Neutrophil (primary cell): ENCODE data around the gene ZNRF3.

ENCODE experiments used
- H3K27ac ChIP-seq: fragments of 200-600 bp; sonication (generic); 2 replicates; pipeline ENCODE4 v1.5.1; 2016; ENCODE audit warnings: mild to moderate bottlenecking, moderate library complexity
- H3K27me3 ChIP-seq: fragments of 200-600 bp; sonication (generic); 2 replicates; pipeline ENCODE4 v1.6.0; 2016; ENCODE audit warnings: mild to moderate bottlenecking
- H3K36me3 ChIP-seq: fragments of 200-600 bp; sonication (generic); 2 replicates; pipeline ENCODE4 v1.5.1; 2017
- H3K4me1 ChIP-seq, 2 experiments: fragments of 200-600 bp in 1 of 2; sonication (generic) in 1 of 2; 1 replicate in 1 of 2; 2 replicates in 1 of 2; pipeline versions ENCODE4 v1.5.1 to v1.6.1; 2013 to 2016; ENCODE audit warnings: low read depth in 1 of 2, low read length in 1 of 2, mild to moderate bottlenecking in 1 of 2, moderate library complexity in 1 of 2; ENCODE audit not compliant: control insufficient read depth in 1 of 2, insufficient read depth in 1 of 2
- H3K4me3 ChIP-seq, 2 experiments: fragments of 200-600 bp in 1 of 2; sonication (generic) in 1 of 2; 1 replicate in 1 of 2; 2 replicates in 1 of 2; pipeline ENCODE4 v1.5.1; 2013 to 2016; ENCODE audit warnings: low read depth in 1 of 2, low read length in 1 of 2, mild to moderate bottlenecking in 1 of 2, moderate library complexity in 1 of 2
- H3K9me3 ChIP-seq: fragments of 200-600 bp; sonication (generic); 2 replicates; pipeline ENCODE4 v1.5.1; 2016
- TF ChIP-seq, protein P1 (sequence below): fragments of 200-600 bp; sonication (generic); IDR thresholded peaks from 2 replicates; pipeline ENCODE4 v1.5.1; 2016; ENCODE audit warnings: antibody characterized with exemption

ZNRF3 gene

DNA sequence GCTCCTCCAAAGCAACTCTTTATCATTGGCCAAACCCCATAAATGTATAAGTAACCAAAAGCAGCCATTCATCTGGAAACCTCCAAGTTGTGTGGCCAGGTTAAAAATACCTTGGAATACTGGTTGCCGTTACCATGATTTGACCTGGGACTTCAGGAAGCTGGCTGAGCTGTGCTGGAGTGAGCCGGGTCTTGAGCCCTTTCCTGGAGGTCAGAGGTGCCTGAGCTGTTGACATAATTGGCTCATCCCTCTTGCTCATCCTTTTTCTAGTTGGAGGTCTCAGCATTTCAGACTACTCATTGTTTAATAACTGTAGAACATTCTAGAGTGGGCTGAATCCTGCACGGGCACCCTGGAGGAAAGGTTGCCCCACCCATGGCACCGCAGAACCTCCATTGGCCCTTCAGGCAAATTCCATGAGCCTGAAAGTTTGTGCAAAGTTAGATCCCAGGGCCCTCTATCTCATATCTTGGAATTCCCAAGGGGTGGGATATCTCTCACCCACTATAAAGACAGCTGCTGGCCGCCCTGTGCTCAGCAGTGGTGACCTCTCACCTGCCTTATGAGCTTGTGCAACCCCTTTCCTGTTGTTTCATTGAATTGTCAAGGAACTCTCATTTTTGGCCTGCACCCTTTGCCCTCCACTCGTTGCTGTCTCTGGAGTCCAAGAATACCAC lies 101.2 kb downstream of the ZNRF3 start:
- H3K4me1 ChIP-seq = no peaks in the 10 kb centered on the region
- no peaks in the 10 kb centered on the region for H3K9me3 ChIP-seq
- H3K27me3 ChIP-seq = peaks cover 45% of the 10 kb centered on the region
- no peaks in the 10 kb centered on the region for H3K36me3 ChIP-seq
- no peak overlapping the region for H3K4me3 ChIP-seq
- TF ChIP-seq, protein P1, sequence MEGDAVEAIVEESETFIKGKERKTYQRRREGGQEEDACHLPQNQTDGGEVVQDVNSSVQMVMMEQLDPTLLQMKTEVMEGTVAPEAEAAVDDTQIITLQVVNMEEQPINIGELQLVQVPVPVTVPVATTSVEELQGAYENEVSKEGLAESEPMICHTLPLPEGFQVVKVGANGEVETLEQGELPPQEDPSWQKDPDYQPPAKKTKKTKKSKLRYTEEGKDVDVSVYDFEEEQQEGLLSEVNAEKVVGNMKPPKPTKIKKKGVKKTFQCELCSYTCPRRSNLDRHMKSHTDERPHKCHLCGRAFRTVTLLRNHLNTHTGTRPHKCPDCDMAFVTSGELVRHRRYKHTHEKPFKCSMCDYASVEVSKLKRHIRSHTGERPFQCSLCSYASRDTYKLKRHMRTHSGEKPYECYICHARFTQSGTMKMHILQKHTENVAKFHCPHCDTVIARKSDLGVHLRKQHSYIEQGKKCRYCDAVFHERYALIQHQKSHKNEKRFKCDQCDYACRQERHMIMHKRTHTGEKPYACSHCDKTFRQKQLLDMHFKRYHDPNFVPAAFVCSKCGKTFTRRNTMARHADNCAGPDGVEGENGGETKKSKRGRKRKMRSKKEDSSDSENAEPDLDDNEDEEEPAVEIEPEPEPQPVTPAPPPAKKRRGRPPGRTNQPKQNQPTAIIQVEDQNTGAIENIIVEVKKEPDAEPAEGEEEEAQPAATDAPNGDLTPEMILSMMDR = no peak
- H3K27ac ChIP-seq = no peak overlapping the region

DNA sequence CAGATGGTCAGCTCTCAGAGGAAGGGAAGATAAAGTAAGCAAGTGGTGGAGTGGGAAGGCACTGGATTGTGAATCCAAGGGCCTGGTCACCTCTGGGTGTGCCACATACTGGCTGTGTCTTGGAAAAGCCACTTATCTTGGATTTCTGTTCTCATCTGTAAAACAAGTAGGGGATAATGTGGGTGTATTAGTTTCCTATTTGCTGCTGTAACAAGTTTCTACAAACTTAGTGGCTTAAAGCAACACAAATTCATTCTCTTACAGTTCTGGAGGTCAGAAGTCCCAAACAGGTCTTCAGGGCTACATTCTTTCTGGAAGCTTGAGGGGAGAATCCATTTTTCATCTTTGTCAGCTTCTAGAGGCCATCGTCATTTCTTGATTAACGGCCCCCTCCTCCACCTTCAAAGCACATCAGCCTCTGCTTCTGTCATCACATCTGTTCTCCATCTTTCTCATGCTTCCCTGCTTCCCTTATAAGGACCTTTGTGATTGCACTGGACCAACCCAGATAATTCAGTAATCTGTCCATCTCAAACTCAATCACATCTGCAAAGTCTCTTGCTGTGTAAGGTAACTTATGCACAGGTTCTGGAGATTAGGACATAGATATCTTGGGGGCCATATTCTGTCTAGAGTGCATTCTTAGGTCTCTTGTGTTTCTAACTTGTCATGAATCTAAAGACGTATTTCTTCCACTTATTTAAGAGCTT lies 102.4 kb downstream of the ZNRF3 start:
- TF ChIP-seq, protein P1 = no peak
- H3K36me3 ChIP-seq = no peaks in the 10 kb centered on the region
- no peaks in the 10 kb centered on the region for H3K9me3 ChIP-seq
- H3K4me1 ChIP-seq = no peaks in the 10 kb centered on the region
- H3K4me3 ChIP-seq = no peak overlapping the region
- H3K27ac ChIP-seq = no peak overlapping the region
- H3K27me3 ChIP-seq = peaks cover 35% of the 10 kb centered on the region

GRCh38 chr22:28986366-28986765 lies 103.0 kb downstream of the ZNRF3 start:
- Histone ChIP-seq H3K36me3 (no peaks in the 10 kb centered on the region), H3K9me3 (no peaks in the 10 kb centered on the region), H3K4me1 (no peaks in the 10 kb centered on the region), H3K27ac (no peak overlapping the region), H3K27me3 (peaks cover 29% of the 10 kb centered on the region), H3K4me3 (no peak overlapping the region)
- TF ChIP-seq, protein P1 = no peak

GRCh38 chr22:28988457-28988856 lies 105.1 kb downstream of the ZNRF3 start:
- TF ChIP-seq, protein P1 = no peak
- no peak overlapping the region for H3K27ac ChIP-seq
- no peaks in the 10 kb centered on the region for H3K4me1 ChIP-seq
- peaks cover 16% of the 10 kb centered on the region for H3K27me3 ChIP-seq
- H3K36me3 ChIP-seq = no peaks in the 10 kb centered on the region
- no peak overlapping the region for H3K4me3 ChIP-seq
- no peaks in the 10 kb centered on the region for H3K9me3 ChIP-seq

DNA sequence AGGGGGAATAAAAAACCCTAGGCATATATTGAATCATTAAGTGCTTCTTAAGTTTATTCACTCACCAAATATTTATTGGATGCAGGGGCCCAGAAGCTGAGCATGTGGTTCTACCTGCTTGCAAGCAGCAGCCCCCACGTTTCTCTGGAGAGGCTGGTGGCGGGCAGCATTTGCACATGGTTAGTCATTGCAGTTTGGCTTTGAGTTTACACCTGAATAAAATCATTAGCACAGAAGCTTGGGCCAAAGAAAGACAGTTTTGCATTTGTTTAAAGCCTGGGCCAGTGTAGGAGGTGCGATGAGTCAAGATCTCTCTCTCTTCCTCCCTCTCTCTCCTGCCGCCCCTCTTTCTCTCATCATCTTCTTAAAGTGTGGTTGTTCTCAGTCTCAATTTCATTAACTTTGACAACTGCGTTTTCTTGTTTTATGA lies 105.7 kb downstream of the ZNRF3 start:
- Histone ChIP-seq H3K4me1 (no peaks in the 10 kb centered on the region), H3K27ac (no peak overlapping the region), H3K27me3 (peaks cover 11% of the 10 kb centered on the region), H3K9me3 (no peaks in the 10 kb centered on the region), H3K36me3 (no peaks in the 10 kb centered on the region), H3K4me3 (no peak overlapping the region)
- TF ChIP-seq, protein P1 = no peak
